Activated B cell treated with CpG ODN at 0.5 μM for 24 hours (primary cell): Measurements from ENCODE around the gene NR1I2. TPM values are rescaled to one million over a fixed set of nuclear protein-coding genes. Genes with fewer than 3 reads are reported as not detected.
A peak's percentile ranks its signal among the peaks of the same experiment; 100 is the strongest.

ENCODE experiments used
- ATAC-seq: fragments of 200-7000 bp; cut with Tn5 transposase; one replicate; pipeline ENCODE4 v1.10.0; 2021; ENCODE audit warnings: low read depth, mild to moderate bottlenecking, moderate library complexity
- CTCF ChIA-PET: fragments of 350-600 bp; sonication (Branson Sonifier 250); formaldehyde crosslinking; loops from one replicate; lab custom pipeline; 2021; ENCODE audit warnings: antibody characterized with exemption; lab: Charles Lee
- POLR2A ChIA-PET: fragments of 350-600 bp; sonication (Branson Sonifier 250); formaldehyde crosslinking; loops from one replicate; lab custom pipeline; 2021; ENCODE audit warnings: antibody characterized with exemption; lab: Charles Lee
- DNase-seq: peaks from one replicate; pipeline ENCODE4 v3.0.0; 2022
- H3K27ac Mint-ChIP-seq: one replicate; pipeline ENCODE4 v1.8.0; 2020; ENCODE audit warnings: mixed read lengths
- H3K27me3 Mint-ChIP-seq: one replicate; pipeline ENCODE4 v1.8.0; 2021; ENCODE audit warnings: mixed read lengths
- H3K36me3 Mint-ChIP-seq: one replicate; pipeline ENCODE4 v1.8.0; 2021; ENCODE audit warnings: low read depth, mixed read lengths
- H3K4me1 Mint-ChIP-seq: one replicate; pipeline ENCODE4 v1.8.0; 2021; ENCODE audit warnings: mixed read lengths
- H3K4me3 Mint-ChIP-seq: one replicate; pipeline ENCODE4 v1.8.0; 2020; ENCODE audit warnings: mild to moderate bottlenecking, mixed read lengths
- H3K9me3 Mint-ChIP-seq: one replicate; pipeline ENCODE4 v1.8.0; 2020; ENCODE audit warnings: mixed read lengths
- intact Hi-C: fragments of 100-400 bp; cut with micrococcal nuclease; formaldehyde crosslinking; loops from one replicate; pipeline ENCODE4 v1.15.1; 2024
- total RNA-seq: library from RNA; stranded (reverse); gene quantifications from 2 replicates; pipeline ENCODE4 v1.2.3, GENCODE V29; 2022
- TF ChIP-seq, protein P1 (sequence below): fragments of 200-600 bp; IDR thresholded peaks from one replicate; pipeline ENCODE4 v1.8.0; 2022; ENCODE audit warnings: antibody characterized with exemption, mild to moderate bottlenecking

NR1I2 gene
- total RNA-seq, 1 donor from 2014 or later, result 1.1 TPM

GRCh38 chr3:119808843-119809242 lies 26.9 kb downstream of the NR1I2 start:
- DNase-seq, result no peak
- Mint-ChIP-seq H3K27ac (peak overlapping the region; percentile 16), H3K4me1 (peaks cover 9% of the 10 kb centered on the region), H3K9me3 (no peaks in the 10 kb centered on the region), H3K36me3 (peaks cover 3% of the 10 kb centered on the region), H3K4me3 (peak overlapping the region; percentile 26), H3K27me3 (no peaks in the 10 kb centered on the region)
- intact Hi-C loops, result no loop called here
- ChIA-PET CTCF (interaction anchor here (0.6 kb wide), 1 partner anchor 25 kb away, joined by 3 read pairs; no protein-coding TSS in a partner anchor), POLR2A (interaction anchor here (2.6 kb wide), 1 partner anchor 286 kb away, joined by 10 read pairs; the partner anchor contains the start of gene GSK3B)
- TF ChIP-seq, protein P1, sequence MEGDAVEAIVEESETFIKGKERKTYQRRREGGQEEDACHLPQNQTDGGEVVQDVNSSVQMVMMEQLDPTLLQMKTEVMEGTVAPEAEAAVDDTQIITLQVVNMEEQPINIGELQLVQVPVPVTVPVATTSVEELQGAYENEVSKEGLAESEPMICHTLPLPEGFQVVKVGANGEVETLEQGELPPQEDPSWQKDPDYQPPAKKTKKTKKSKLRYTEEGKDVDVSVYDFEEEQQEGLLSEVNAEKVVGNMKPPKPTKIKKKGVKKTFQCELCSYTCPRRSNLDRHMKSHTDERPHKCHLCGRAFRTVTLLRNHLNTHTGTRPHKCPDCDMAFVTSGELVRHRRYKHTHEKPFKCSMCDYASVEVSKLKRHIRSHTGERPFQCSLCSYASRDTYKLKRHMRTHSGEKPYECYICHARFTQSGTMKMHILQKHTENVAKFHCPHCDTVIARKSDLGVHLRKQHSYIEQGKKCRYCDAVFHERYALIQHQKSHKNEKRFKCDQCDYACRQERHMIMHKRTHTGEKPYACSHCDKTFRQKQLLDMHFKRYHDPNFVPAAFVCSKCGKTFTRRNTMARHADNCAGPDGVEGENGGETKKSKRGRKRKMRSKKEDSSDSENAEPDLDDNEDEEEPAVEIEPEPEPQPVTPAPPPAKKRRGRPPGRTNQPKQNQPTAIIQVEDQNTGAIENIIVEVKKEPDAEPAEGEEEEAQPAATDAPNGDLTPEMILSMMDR, result no peak
- ATAC-seq, result no peak

GRCh38 chr3:119809249-119810017 lies 27.5 kb downstream of the NR1I2 start:
- ATAC-seq (peak; percentile 19), DNase-seq (no peak)
- H3K27ac Mint-ChIP-seq, result no peak overlapping the region
- peaks cover 9% of the 10 kb centered on the region for H3K4me1 Mint-ChIP-seq
- ChIA-PET CTCF (interaction anchor here (0.6 kb wide), 1 partner anchor 24 kb away, joined by 3 read pairs; no protein-coding TSS in a partner anchor), POLR2A (interaction anchor here (0.7 to 2.6 kb wide), 4 partner anchors 88 to 286 kb away, joined by 3 to 10 read pairs (median 3); partner anchors contain the start of gene GSK3B)
- intact Hi-C loops, result loop anchor here (1.0 to 2.0 kb wide), 2 partner anchors 109 to 285 kb away; partner anchors contain the start of gene GSK3B
- no peaks in the 10 kb centered on the region for H3K27me3 Mint-ChIP-seq
- H3K36me3 Mint-ChIP-seq, result peaks cover 3% of the 10 kb centered on the region
- peak overlapping the region; percentile 90 for H3K4me3 Mint-ChIP-seq
- TF ChIP-seq, protein P1, result no peak
- no peaks in the 10 kb centered on the region for H3K9me3 Mint-ChIP-seq

GRCh38 chr3:119810018-119810435 lies 28.1 kb downstream of the NR1I2 start:
- peak overlapping the region; percentile 90 for H3K4me3 Mint-ChIP-seq
- no peaks in the 10 kb centered on the region for H3K9me3 Mint-ChIP-seq
- intact Hi-C loops, result loop anchor here (1.0 to 2.0 kb wide), 2 partner anchors 109 to 284 kb away; partner anchors contain the start of gene GSK3B
- no peaks in the 10 kb centered on the region for H3K27me3 Mint-ChIP-seq
- peaks cover 9% of the 10 kb centered on the region for H3K4me1 Mint-ChIP-seq
- H3K27ac Mint-ChIP-seq, result peak overlapping the region; percentile 75
- ChIA-PET CTCF (no interaction called here), POLR2A (interaction anchor here (0.7 to 2.6 kb wide), 4 partner anchors 89 to 285 kb away, joined by 3 to 10 read pairs (median 3); partner anchors contain the start of gene GSK3B)
- H3K36me3 Mint-ChIP-seq, result peaks cover 3% of the 10 kb centered on the region
- DNase-seq (peak; percentile 51), ATAC-seq (peak; percentile 85)
- TF ChIP-seq, protein P1, result no peak

DNA sequence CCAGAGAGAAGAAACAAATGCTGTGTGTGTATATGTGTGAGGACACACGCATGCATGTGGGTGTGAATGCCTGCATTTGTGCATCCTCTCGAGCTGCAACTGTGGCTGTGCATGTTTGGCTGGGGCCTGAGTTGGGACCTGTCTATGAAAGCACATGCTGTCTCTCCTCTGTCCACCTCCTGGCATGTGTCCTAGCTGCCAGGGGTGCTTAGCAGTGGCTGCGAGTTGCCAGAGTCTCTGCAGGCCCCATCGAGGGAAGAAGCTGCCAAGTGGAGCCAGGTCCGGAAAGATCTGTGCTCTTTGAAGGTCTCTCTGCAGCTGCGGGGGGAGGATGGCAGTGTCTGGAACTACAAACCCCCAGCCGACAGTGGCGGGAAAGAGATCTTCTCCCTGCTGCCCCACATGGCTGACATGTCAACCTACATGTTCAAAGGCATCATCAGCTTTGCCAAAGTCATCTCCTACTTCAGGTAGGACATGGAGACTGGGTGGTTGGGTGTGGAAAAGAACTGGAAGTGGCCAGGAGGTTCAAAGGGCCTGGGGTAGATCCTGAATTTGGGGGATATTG lies 30.7 kb downstream of the NR1I2 start:
- ChIA-PET POLR2A (no interaction called here), CTCF (no interaction called here)
- Mint-ChIP-seq H3K4me1 (peaks cover 9% of the 10 kb centered on the region), H3K27ac (no peak overlapping the region), H3K36me3 (peaks cover 3% of the 10 kb centered on the region), H3K27me3 (no peaks in the 10 kb centered on the region), H3K9me3 (no peaks in the 10 kb centered on the region), H3K4me3 (no peak overlapping the region)
- DNase-seq (no peak), ATAC-seq (no peak)
- intact Hi-C loops, result no loop called here
- TF ChIP-seq, protein P1, result no peak

DNA sequence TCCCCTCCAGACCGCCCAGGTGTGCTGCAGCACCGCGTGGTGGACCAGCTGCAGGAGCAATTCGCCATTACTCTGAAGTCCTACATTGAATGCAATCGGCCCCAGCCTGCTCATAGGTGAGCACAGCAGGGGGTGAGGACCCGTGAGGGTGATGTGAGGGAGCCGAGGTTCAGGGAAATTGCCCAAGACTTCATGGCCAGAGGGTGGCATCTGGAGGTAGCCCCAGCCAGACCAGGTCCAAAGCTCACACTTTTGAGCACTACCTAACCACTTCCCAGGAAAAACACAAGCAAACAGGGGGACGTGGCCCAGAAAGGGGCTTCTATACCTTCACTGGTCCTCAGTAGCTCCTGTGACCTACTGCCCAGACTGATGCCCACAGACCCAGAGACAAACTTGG lies 33.8 kb downstream of the NR1I2 start:
- Mint-ChIP-seq H3K27me3 (no peaks in the 10 kb centered on the region), H3K9me3 (no peaks in the 10 kb centered on the region), H3K27ac (no peak overlapping the region), H3K36me3 (no peaks in the 10 kb centered on the region), H3K4me1 (peaks cover 1% of the 10 kb centered on the region), H3K4me3 (no peak overlapping the region)
- ATAC-seq (no peak), DNase-seq (no peak)
- POLR2A ChIA-PET, result no interaction called here
- intact Hi-C loops, result no loop called here
- TF ChIP-seq, protein P1, result no peak
- CTCF ChIA-PET, result no interaction called here
